Ramos (cell line): ENCODE measurements around the gene KRTCAP2.

Source experiments
- in situ Hi-C: fragments of 300-500 bp; cut with MboI; formaldehyde crosslinking; loops from one replicate; pipeline ENCODE4 v1.14.3; 2022; ENCODE audit warnings: low sequenced_read_pairs; ENCODE audit not compliant: unreplicated experiment

The KRTCAP2 gene

GRCh38 chr1:155184835-155185782, 12.0 kb upstream of the KRTCAP2 start:
- in situ Hi-C loops = no loop called here

DNA sequence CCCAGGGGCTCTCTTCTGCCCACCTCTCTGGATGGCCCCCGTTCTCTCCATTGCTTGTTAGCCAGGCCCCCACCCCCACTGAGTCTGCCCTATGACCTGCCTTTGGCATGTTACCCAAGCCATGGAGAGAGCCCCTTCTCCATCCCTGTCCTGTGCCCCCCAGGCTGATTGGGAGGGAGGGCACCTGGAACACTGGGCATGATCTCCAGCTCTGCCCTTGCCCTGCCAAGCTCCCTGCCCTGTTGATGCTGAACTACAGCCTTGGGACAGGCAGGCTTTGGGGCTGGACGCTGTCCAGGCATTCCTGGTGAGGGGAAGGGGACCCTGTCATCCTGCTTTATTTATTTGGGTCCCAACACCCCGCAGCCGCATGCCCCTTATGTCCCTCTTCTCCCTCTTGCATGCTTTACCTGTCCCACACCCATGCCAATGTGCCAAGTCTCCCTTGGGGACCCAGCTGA, 11.3 kb upstream of the KRTCAP2 start:
- in situ Hi-C loops = no loop called here

DNA sequence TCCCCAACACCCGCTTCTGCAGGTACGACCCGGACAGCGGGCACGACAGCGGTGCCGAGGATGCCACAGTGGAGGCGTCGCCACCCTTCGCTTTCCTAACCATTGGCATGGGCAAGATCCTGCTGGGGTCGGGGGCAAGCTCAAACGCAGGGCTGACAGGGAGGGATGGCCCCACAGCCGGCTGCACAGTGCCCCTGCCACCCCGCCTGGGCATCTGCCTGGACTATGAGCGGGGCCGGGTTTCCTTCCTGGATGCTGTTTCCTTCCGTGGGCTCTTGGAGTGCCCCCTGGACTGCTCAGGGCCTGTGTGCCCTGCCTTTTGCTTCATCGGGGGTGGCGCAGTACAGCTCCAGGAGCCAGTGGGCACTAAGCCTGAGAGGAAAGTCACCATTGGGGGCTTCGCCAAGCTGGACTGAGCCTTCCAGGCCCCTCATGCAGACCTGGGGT, 10.7 kb upstream of the KRTCAP2 start:
- in situ Hi-C loops = no loop called here

DNA sequence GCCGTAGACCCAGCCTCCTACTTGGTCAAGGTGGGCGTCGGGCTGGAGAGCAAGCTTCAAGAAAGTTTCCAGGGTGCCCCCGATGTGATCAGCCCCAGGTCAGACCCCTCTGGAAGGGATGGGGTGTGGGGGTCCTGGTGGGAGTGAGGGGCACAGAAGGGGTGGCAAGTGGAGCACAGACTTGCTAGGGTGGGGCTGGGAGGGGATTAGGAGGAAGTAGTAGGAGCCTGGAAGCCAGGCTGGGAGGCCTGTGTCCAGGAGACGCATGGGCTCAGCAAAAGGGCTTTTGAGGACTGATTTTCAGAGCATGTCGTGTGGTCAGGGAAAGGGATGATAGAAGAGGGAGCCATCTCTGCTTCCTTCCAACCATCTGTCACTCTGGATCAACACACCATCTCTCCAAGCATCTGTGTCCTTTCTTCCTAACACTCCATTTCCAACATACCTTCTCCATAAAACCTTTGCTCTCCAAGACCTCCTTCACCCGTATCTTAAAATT, 9.0 kb upstream of the KRTCAP2 start:
- in situ Hi-C loops = no loop called here

DNA sequence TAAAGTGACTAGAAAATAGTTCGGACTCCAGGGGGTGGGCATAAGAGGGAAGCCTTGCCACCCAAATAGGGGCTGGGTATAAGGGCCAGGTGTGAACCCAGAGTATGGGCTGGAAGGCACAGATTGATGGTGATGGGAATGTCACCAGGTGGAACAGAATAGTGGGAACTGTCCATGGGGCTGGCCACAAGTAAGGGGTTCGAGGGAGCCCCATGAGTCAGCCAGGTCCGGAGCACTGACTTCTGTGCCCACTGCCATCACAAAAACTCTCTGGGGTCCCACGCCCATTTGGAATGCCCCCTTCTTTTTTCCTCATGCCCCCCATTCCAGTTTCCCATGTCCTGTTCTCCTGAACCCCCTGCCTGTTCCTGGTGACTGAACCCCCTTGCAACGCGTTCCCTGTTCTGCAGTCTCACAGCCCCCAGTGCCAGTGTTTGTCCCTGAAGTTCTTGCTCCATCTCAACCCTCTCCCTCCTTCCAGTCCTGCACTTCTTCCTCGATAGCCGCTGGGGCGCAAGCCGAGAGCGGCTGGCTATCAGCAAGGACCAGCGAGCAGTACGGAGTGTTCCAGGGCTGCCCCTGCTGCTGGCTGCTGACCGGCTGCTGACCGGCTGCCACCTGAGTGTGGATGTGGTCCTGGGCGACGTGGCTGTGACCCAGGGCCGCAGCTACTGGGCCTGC, 8.4 kb upstream of the KRTCAP2 start:
- in situ Hi-C loops = no loop called here

GRCh38 chr1:155179112-155180031, 6.3 kb upstream of the KRTCAP2 start:
- in situ Hi-C loops = no loop called here

DNA sequence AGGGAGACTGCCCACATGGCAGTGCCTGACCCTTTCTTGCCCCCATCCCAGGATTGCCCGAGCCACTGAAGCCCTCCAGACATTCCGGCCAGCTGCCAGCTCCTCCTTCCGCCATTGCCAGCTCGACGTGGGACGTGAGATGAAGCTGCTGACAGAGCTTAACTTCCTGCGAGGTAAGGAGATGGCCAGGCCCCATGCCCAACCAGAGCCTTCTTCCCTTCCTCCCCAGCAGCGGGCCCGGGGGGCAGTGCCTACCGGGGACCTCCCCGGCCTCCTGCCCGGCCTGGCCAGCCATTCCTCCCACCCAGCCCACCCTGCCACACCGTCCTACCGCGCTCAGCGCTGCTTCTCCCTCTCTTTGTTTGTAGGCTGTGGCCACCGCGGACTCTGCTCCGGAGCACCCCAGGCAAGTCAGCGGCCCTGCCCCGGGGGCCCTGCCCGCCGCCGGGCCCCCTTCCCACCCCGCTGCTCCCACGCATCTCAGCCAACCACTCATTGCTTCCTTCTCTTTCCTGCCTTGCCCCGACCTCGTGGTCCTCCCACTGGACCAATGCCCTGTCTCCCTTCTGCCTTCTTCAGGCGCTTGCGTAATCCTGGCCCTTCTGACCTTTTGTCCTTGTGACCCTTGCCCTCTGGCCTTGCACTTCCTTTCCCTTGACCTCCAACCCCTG, 5.5 kb upstream of the KRTCAP2 start:
- in situ Hi-C loops = no loop called here

GRCh38 chr1:155177918-155178281, 4.8 kb upstream of the KRTCAP2 start:
- in situ Hi-C loops = no loop called here

DNA sequence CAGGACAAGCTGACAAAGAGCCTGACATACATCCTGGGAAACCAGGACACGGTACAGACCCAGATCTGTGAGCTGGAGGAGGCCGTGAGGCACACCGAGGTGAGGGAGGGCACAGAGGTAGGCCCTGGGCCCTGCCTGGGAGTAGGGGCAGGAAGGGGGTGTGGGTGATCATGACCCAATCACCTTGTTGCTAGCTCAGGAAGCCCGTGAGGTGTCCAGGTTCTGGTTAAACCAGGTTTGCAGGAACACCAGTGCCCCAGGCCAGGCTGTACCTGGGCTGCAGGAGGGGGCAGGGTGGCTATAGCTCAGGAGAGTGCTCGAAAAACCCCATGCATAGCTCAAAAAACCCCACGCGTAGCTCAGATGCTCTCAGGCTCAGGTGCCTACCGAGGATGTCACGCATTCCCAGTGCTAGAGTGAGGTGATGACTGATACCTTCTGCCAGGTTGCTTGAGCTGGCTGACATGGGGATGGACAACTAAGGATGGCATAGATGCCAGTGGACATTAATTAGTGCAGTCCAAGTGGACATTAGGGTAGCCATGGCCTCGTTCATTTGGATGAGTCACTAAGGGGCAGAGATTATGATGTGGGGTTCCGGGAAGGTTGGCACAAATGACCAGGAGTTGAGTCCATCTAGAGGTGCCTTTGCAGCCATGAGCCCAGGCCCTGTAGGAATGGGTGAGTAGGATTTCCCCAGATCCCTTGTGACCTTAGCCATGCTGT, 4.3 kb upstream of the KRTCAP2 start:
- in situ Hi-C loops = no loop called here

GRCh38 chr1:155176544-155177071, 3.5 kb upstream of the KRTCAP2 start:
- in situ Hi-C loops = no loop called here

- in situ Hi-C loops = no loop called here
Measured at GRCh38 chr1:155175927-155176371, 2.8 kb upstream of the KRTCAP2 start.

DNA sequence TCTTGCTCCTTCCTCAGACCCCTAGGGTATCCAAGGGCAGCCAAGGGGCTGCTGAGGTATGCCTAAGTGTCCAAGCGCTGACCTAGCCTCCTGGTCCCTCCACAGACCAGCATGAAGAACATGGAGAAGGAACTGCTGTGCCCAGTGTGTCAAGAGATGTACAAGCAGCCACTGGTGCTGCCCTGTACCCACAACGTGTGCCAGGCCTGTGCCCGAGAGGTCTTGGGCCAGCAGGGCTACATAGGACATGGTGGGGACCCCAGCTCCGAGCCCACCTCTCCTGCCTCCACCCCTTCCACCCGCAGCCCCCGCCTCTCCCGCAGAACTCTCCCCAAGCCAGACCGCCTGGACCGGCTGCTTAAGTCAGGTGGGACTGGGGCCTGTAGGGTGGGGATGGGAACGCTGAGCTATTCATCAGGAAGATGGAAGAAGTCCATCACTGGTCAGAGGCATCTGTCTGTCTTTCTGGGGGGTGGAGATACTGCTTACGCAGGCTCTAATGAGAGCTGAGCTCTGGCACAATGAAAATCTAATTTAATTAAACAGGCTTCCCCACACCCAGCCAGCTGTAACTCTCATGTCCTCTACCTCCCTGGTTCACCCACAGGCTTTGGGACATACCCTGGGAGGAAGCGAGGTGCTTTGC, 2.3 kb upstream of the KRTCAP2 start:
- in situ Hi-C loops = no loop called here

DNA sequence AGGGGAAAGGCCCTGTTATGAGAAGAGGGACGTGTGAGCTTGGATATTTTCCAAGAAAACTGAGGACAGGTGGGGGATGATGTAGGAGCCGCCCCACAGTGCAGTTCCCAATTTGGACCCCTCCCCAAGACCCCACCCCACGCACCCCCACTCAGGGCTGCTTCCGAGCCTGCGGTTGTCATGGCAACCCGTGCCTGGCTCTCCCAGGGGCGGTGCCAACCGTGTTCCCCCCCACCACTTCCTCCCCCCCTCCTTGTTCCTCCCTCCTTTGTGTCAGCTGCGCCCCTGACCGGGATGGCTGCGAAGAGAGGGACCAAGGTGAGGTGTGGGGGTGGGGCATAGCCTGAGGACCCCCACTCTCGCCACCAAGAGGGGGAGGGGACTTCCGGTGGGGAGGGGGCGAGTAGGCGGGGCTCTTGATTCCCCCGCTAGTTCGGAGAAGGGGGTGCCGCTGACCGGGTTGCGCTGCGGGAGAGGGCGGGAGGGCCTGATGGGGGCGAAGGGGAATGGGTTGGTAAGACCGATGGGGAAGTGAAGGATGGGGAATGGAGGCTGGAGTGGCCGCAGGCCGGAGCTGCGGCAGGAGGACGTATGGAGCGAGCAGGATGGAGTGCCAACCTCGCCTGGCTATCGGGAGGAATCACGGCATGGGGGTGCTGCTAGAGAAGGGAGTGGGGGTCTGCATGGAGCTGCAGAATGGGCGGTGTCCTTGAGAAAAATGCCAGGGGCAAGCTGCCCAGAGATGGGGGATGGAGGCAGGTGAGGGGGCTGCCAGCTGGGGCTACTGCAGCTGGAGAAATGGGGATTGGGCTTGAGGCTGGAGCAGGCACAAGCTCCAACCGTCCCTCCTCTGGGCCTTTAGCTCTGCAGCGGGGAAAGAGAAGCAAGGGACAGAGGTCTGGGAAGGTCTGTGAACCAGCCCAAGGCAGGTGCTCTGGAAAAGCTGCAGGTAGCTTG, 1.5 kb upstream of the KRTCAP2 start:
- in situ Hi-C loops = no loop called here

GRCh38 chr1:155173478-155174323, 597 bp upstream of the KRTCAP2 start, which contains the start of gene TRIM46:
Gene TRIM46 (plus strand): TSS chr1:155173849. CDS start chr1:155173967, 118 bp downstream.
- in situ Hi-C loops = no loop called here

- in situ Hi-C loops = no loop called here
Measured at GRCh38 chr1:155171836-155172731, 1.0 kb downstream of the KRTCAP2 start.
